ENCODE results near the gene QRFP.

QRFP gene

GRCh38 chr9:130938652-130939404 lies 42.2 kb upstream of the QRFP start, which contains the start of gene FIBCD1:
Gene FIBCD1, minus strand, starts transcription at chr9:130939247. Its CDS starts 640 bp downstream, at chr9:130938607.
- under 1% methylated on average over 98 of the region's 98 CpGs for WGBS
- peaks cover 16% of the 10 kb centered on the region for H3K4me1 ChIP-seq (ENCODE audit: insufficient read depth, low read length)
- H3K9ac ChIP-seq (ENCODE audit: low read depth, low read length): peak within 1 kb of the TSS; percentile 42; the same call in 1 of the 2 replicates
- no peaks in the 10 kb centered on the region for H3K9me3 ChIP-seq (ENCODE audit: insufficient read depth, low read depth, low read length)
- peaks cover 56% of the 10 kb centered on the region for H3K27me3 ChIP-seq (ENCODE audit: insufficient read depth, low read length)
- H3K36me3 ChIP-seq (ENCODE audit: insufficient read depth, low read length): no peaks in the 10 kb centered on the region
- H3K4me3 ChIP-seq (ENCODE audit: low read length): peak within 1 kb of the TSS; percentile 69
- no peak within 1 kb of the TSS for H3K27ac ChIP-seq (ENCODE audit: low read depth, low read length)

DNA sequence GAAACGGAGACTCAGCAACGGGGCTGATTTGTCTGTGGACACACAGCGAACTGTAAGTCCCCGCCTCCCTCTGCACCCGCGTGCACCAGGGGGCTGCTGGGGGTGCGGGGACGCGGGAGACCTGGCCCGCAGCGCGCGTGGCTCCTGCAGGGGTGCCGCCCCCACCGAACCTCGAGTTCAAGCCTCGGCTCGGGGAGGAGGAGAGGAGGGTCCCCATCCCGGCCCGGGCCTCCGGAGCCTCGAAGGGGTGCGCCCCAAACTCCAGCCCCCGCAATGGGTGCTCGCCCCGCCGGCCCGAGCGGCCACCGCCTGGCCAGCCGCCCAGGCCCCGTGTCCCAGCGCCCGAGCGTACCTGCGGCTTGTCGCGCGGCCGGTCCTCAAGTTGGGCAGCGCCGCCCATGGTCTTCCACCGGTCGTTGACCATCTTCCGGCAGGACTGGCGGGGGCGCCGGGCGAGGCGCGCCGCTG lies 41.6 kb upstream of the QRFP start:
- no peaks in the 10 kb centered on the region for H3K36me3 ChIP-seq (ENCODE audit: insufficient read depth, low read length)
- H3K9me3 ChIP-seq (ENCODE audit: insufficient read depth, low read depth, low read length): no peaks in the 10 kb centered on the region
- no peak overlapping the region for H3K27ac ChIP-seq (ENCODE audit: low read depth, low read length)
- peaks cover 58% of the 10 kb centered on the region for H3K27me3 ChIP-seq (ENCODE audit: insufficient read depth, low read length)
- 4% methylated on average over 52 of the region's 52 CpGs for WGBS
- H3K4me3 ChIP-seq (ENCODE audit: low read length): peak overlapping the region; percentile 69
- no peak overlapping the region for H3K9ac ChIP-seq (ENCODE audit: low read depth, low read length)
- peaks cover 18% of the 10 kb centered on the region for H3K4me1 ChIP-seq (ENCODE audit: insufficient read depth, low read length)

DNA sequence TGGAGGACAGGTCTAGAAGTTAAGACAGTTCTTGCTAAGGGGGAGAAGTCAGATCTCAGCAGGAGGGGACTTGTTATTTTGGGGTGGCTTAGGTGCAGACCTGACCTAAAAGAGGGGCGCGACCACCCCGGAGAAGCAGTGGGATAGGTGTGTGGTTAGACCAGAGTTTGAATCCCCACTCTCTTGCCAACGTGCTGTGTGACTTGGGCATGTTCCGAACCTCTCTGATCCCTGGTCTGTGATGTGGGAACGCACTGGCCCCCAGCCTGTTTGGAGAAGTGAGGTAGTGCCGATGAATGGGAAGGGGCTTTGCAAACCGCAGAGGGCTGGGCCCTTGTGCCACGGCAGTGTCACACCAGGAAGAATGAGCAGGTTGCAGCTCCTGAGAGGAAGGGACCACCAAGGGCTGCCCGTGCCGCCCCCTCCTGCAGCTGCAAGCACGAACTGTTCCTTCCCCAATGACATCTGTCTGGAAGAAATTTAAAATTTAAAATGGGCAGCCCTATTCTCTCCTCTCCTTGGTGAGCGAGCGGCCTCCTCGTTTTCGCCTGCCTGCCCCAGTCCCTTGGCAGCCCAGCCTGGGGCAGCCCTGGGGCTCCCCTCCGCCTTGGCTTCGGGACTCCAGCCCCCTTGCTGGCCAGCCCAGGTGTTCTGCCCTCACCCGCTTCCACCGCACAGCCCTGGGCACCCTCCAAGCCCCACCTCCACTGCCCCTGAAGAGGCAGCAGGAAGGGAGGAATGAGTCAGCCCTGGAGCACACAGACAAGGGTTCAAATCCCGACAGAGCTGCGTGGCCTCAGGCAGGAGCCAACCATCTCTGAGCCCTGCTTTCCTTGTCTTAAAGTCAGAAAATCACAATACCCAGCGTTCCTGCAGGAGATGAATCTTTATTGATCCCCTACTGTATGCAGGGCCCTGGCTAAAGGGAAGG lies 40.8 kb upstream of the QRFP start:
- Histone ChIP-seq H3K27ac (ENCODE audit: low read depth, low read length) (no peak overlapping the region), H3K4me3 (ENCODE audit: low read length) (peak overlapping the region; percentile 69; the same call in 1 of the 2 replicates), H3K36me3 (ENCODE audit: insufficient read depth, low read length) (no peaks in the 10 kb centered on the region), H3K9me3 (ENCODE audit: insufficient read depth, low read depth, low read length) (no peaks in the 10 kb centered on the region), H3K27me3 (ENCODE audit: insufficient read depth, low read length) (peaks cover 60% of the 10 kb centered on the region), H3K9ac (ENCODE audit: low read depth, low read length) (no peak overlapping the region), H3K4me1 (ENCODE audit: insufficient read depth, low read length) (peaks cover 22% of the 10 kb centered on the region)
- WGBS: 71% methylated on average over 23 of the region's 23 CpGs

- peak overlapping the region; percentile 36; the same call in 1 of the 2 replicates for H3K27ac ChIP-seq (ENCODE audit: low read depth, low read length)
- no peak overlapping the region for H3K9ac ChIP-seq (ENCODE audit: low read depth, low read length)
- peaks cover 51% of the 10 kb centered on the region for H3K27me3 ChIP-seq (ENCODE audit: insufficient read depth, low read length)
- H3K4me1 ChIP-seq (ENCODE audit: insufficient read depth, low read length): peaks cover 26% of the 10 kb centered on the region
- whole genome bisulfite sequencing: 28% methylated on average over 12 of the region's 12 CpGs
- no peaks in the 10 kb centered on the region for H3K9me3 ChIP-seq (ENCODE audit: insufficient read depth, low read depth, low read length)
- no peaks in the 10 kb centered on the region for H3K36me3 ChIP-seq (ENCODE audit: insufficient read depth, low read length)
- no peak overlapping the region for H3K4me3 ChIP-seq (ENCODE audit: low read length)
Observed at GRCh38 chr9:130936285-130937117, 39.9 kb upstream of the QRFP start.

DNA sequence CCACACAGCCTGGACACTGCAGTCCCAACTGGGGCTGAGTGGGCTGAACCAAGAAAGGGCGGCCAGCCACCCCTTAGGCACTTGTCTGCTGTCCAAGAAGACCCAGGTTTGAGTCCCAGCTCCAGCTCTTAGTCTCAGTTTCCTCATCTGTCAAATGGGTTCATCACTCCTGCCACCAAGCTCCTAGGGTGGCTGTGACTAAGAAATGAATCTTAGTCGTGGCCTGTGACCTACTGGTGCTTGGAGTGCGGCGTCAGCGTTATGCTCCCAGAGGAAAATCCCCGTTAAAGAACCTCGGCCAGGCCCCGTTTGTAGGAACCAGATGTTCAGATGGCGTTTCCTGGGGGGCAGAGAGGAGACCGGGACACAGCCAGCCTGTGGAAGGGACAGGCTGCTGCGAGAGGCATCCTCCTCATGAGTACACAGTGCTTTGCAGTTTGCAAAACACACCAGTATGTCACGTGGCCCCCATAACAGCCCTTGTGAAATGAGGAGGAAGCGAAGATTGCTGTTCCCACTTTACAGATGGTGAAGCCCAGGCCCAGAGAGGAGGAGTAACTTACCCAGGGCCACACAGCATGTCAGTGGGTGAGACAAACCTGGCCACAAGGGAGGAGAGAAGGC lies 39.1 kb upstream of the QRFP start:
- no peaks in the 10 kb centered on the region for H3K9me3 ChIP-seq (ENCODE audit: insufficient read depth, low read depth, low read length)
- peaks cover 26% of the 10 kb centered on the region for H3K4me1 ChIP-seq (ENCODE audit: insufficient read depth, low read length)
- H3K36me3 ChIP-seq (ENCODE audit: insufficient read depth, low read length): no peaks in the 10 kb centered on the region
- H3K27ac ChIP-seq (ENCODE audit: low read depth, low read length): peak overlapping the region; percentile 36; the same call in 1 of the 2 replicates
- H3K27me3 ChIP-seq (ENCODE audit: insufficient read depth, low read length): peaks cover 44% of the 10 kb centered on the region
- H3K4me3 ChIP-seq (ENCODE audit: low read length): no peak overlapping the region
- 90% methylated on average over 13 of the region's 13 CpGs for WGBS
- no peak overlapping the region for H3K9ac ChIP-seq (ENCODE audit: low read depth, low read length)

- H3K36me3 ChIP-seq (ENCODE audit: insufficient read depth, low read length): no peaks in the 10 kb centered on the region
- no peak overlapping the region for H3K9ac ChIP-seq (ENCODE audit: low read depth, low read length)
- H3K4me1 ChIP-seq (ENCODE audit: insufficient read depth, low read length): peaks cover 23% of the 10 kb centered on the region
- H3K27me3 ChIP-seq (ENCODE audit: insufficient read depth, low read length): peaks cover 36% of the 10 kb centered on the region
- H3K9me3 ChIP-seq (ENCODE audit: insufficient read depth, low read depth, low read length): no peaks in the 10 kb centered on the region
- 86% methylated on average over 16 of the region's 16 CpGs for WGBS
- no peak overlapping the region for H3K4me3 ChIP-seq (ENCODE audit: low read length)
- no peak overlapping the region for H3K27ac ChIP-seq (ENCODE audit: low read depth, low read length)
Observed at GRCh38 chr9:130934702-130935647, 38.4 kb upstream of the QRFP start.

GRCh38 chr9:130934246-130934645 lies 37.6 kb upstream of the QRFP start:
- Histone ChIP-seq H3K27ac (ENCODE audit: low read depth, low read length) (no peak overlapping the region), H3K4me3 (ENCODE audit: low read length) (no peak overlapping the region), H3K36me3 (ENCODE audit: insufficient read depth, low read length) (no peaks in the 10 kb centered on the region), H3K9ac (ENCODE audit: low read depth, low read length) (no peak overlapping the region), H3K27me3 (ENCODE audit: insufficient read depth, low read length) (peaks cover 29% of the 10 kb centered on the region), H3K4me1 (ENCODE audit: insufficient read depth, low read length) (peaks cover 23% of the 10 kb centered on the region), H3K9me3 (ENCODE audit: insufficient read depth, low read depth, low read length) (no peaks in the 10 kb centered on the region)
- WGBS: 91% methylated on average over 11 of the region's 11 CpGs

DNA sequence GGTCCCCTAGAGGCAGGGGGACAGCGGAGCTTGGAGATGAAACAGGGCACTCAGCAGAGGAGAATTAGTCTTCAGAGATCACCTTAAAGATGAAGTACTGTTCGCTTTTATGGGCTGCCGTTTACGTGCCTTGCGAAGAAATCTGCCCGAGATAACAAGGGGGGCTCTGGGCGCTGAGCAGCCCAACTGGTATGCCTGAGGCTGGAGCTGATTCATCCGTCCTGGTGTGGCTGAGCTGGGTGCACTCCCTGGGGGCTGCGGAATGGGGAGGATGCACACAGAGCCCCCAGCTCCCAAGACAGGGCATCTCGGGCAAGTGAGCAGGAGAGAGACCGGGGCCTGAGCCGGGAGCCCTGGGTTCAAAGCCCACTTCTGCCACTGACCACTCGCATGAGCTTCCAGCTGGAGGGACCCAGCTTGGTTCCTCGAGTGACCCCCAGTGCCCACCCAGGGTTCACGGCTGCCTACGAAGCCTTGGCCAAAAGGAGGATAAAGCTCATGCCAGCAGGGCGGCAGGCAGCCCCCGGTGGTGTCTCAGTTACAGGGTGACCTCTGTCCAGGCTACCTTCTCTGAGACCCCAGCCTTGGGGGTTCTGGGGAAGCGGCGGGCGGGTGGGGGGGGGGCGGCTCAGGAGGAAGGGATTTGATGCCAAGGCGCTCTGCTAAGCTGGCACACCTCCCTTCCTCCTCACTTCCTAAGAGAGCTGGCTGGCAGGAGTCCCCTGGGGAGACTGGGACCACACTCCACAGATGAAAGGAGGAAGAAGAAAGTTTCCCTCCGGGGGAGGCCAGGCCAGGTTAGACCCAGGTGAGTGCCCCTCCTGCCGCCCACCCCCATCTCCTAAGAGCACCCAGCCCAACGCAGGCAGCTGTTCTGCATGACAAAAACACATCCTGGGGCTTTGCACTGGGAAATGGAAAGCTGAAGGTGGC lies 36.8 kb upstream of the QRFP start:
- Histone ChIP-seq H3K27ac (ENCODE audit: low read depth, low read length) (no peak overlapping the region), H3K9ac (ENCODE audit: low read depth, low read length) (no peak overlapping the region), H3K4me1 (ENCODE audit: insufficient read depth, low read length) (peaks cover 23% of the 10 kb centered on the region), H3K4me3 (ENCODE audit: low read length) (0 out of 2 replicates have a peak overlapping the region, but pooled peaks have one; percentile 1), H3K36me3 (ENCODE audit: insufficient read depth, low read length) (no peaks in the 10 kb centered on the region), H3K27me3 (ENCODE audit: insufficient read depth, low read length) (peaks cover 20% of the 10 kb centered on the region), H3K9me3 (ENCODE audit: insufficient read depth, low read depth, low read length) (no peaks in the 10 kb centered on the region)
- WGBS: 48% methylated on average over 21 of the region's 26 CpGs

Measured in HUES64 (cell line).